Thoracic aorta (tissue), 2 donors: ENCODE measurements around the gene ANKFN1. TPM values are rescaled to one million over a fixed set of nuclear protein-coding genes. Genes with fewer than 3 reads are reported as not detected.

ENCODE experiments used
- ATAC-seq: fragments of 150-250 bp; one replicate; pipeline ENCODE4 v1.8.0; 2017; ENCODE audit warnings: low read depth; ENCODE audit not compliant: insufficient number of reproducible peaks, low FRiP score
- DNase-seq: peaks from one replicate; pipeline ENCODE4 v3.0.0-alpha.2; 2020; ENCODE audit warnings: low spot score
- H3K27ac ChIP-seq, 2 donors: fragments of 200-600 bp; sonication (generic); 1 replicate in 1 of 2; 2 replicates in 1 of 2; pipeline ENCODE4 v1.5.1; 2016; ENCODE audit warnings: mild to moderate bottlenecking in 2 of 2, moderate library complexity in 2 of 2
- H3K27me3 ChIP-seq: fragments of 200-600 bp; sonication (generic); replicated peaks from 2 replicates; pipeline ENCODE4 v1.6.0; 2016; ENCODE audit warnings: mild to moderate bottlenecking; ENCODE audit not compliant: insufficient read depth
- H3K36me3 ChIP-seq: fragments of 200-600 bp; sonication (generic); one replicate; pipeline ENCODE4 v1.5.1; 2016
- H3K4me1 ChIP-seq, 2 donors: fragments of 200-600 bp; sonication (generic); 1 replicate in 1 of 2; 2 replicates in 1 of 2; pipeline versions ENCODE4 v1.5.1 to v1.6.0; 2016; ENCODE audit warnings: low read depth in 2 of 2, mild to moderate bottlenecking in 1 of 2; ENCODE audit not compliant: control insufficient read depth in 1 of 2
- H3K4me3 ChIP-seq: fragments of 200-600 bp; sonication (generic); 2 replicates; pipeline ENCODE4 v1.5.1; 2016; ENCODE audit warnings: mild to moderate bottlenecking
- H3K9me3 ChIP-seq: fragments of 200-600 bp; sonication (generic); 2 replicates; pipeline ENCODE4 v1.5.1; 2016
- total RNA-seq, 2 donors: library from RNA; depleted of rRNA; stranded (reverse); fragments of >200 nt; gene quantifications; one replicate each; pipeline versions ENCODE4 v1.1.0 to v1.2.3, GENCODE V29; 2016
- TF ChIP-seq, protein P1 (sequence below): fragments of 200-600 bp; sonication (generic); IDR thresholded peaks from one replicate; pipeline ENCODE4 v1.5.1; 2019; ENCODE audit warnings: antibody characterized with exemption

ANKFN1 gene
- total RNA-seq, 2 donors from 2014 or later: 0.68 TPM; not detected in 1

DNA sequence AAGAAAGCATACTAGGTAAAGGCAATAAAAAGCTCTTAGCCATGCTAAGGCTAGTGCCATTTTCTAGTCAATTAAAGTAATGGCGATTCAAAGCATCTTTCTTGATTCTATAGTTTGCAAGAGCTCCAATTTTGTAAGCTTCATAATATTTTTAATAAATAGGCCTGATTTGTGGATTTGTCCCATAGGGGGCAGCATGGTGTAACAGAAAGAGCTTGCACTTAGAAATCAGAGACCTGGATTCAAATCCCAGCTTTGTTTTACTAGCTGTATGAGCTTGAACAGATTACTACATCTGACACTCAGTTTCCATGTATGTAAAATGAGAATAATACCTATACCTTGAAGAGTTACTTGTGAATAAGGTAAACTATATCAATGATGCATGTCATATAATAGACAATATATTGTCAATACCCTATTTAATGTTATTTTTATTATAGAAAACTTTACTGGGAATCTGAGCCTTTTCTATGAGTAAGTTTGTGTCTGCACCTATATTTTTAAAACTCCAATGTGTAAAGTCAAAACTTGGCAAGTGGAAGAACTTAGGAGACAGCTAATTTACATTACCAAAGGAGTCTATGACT, 346.6 kb downstream of the ANKFN1 start:
- H3K9me3 ChIP-seq: no peaks in the 10 kb centered on the region
- DNase-seq: no peak
- H3K4me1 ChIP-seq: no peaks in the 10 kb centered on the region
- ATAC-seq: no peak
- H3K4me3 ChIP-seq: no peak overlapping the region
- no peak overlapping the region for H3K27ac ChIP-seq
- no peaks in the 10 kb centered on the region for H3K27me3 ChIP-seq
- TF ChIP-seq, protein P1, sequence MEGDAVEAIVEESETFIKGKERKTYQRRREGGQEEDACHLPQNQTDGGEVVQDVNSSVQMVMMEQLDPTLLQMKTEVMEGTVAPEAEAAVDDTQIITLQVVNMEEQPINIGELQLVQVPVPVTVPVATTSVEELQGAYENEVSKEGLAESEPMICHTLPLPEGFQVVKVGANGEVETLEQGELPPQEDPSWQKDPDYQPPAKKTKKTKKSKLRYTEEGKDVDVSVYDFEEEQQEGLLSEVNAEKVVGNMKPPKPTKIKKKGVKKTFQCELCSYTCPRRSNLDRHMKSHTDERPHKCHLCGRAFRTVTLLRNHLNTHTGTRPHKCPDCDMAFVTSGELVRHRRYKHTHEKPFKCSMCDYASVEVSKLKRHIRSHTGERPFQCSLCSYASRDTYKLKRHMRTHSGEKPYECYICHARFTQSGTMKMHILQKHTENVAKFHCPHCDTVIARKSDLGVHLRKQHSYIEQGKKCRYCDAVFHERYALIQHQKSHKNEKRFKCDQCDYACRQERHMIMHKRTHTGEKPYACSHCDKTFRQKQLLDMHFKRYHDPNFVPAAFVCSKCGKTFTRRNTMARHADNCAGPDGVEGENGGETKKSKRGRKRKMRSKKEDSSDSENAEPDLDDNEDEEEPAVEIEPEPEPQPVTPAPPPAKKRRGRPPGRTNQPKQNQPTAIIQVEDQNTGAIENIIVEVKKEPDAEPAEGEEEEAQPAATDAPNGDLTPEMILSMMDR: no peak
- no peaks in the 10 kb centered on the region for H3K36me3 ChIP-seq

DNA sequence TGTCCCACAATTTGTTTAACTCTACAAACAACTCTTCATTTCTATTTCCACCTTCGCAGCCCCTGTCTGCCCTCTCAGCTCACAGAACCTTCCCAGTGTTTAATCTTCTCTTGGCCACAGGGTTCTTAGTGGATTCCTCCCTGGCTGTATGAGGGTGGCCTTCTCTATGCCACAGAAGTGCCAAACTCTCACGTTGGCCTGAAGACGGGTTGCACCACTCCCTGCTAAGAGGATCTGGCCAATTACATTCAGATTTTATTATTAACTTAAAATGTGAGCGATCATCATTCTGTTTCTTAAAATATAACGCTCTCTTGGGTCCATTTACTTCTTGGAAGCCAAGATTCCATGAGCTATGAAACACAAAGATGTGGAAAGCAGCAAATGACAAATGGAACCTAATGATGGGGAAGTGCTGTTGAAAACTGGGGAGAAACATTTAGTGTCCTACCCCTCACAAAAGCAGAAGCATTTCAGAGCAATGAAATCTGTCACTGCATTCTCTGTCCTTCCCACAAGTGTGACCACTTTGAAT, 348.9 kb downstream of the ANKFN1 start:
- no peaks in the 10 kb centered on the region for H3K27me3 ChIP-seq
- ATAC-seq: no peak
- no peak overlapping the region for H3K27ac ChIP-seq
- no peak for DNase-seq
- TF ChIP-seq, protein P1: no peak
- H3K9me3 ChIP-seq: no peaks in the 10 kb centered on the region
- H3K36me3 ChIP-seq: no peaks in the 10 kb centered on the region
- H3K4me3 ChIP-seq: no peak overlapping the region
- H3K4me1 ChIP-seq: no peaks in the 10 kb centered on the region

DNA sequence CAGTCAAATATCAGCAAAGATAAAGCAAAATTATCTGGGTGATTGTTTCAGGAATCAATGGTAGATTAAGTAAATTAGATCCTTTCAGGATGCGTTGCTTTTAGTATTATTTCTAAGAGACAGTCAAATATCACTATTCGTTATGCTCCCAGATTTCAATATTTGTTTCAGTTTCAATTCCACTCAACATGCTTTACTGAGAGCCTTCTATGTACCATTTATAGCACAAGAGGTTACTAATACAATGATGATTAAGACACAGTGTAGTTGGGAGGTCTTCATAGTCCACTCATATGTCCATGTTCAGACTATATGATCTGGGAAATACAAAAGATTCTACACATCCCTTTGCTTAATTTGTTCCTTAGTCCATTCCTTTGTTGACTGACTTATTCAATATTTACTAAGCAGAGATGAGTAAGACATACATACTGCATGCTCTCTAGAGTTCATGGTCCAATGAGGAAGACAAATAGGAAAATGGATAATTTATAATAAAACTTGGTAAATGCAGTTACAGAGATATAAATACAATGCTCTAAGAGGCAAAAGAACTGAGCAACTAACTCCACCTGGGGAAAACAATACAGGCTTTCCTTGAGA, 352.0 kb downstream of the ANKFN1 start:
- H3K4me1 ChIP-seq: no peaks in the 10 kb centered on the region
- no peaks in the 10 kb centered on the region for H3K36me3 ChIP-seq
- TF ChIP-seq, protein P1: no peak
- DNase-seq (no peak), ATAC-seq (no peak)
- no peaks in the 10 kb centered on the region for H3K9me3 ChIP-seq
- no peak overlapping the region for H3K27ac ChIP-seq
- H3K27me3 ChIP-seq: no peaks in the 10 kb centered on the region
- H3K4me3 ChIP-seq: no peak overlapping the region

DNA sequence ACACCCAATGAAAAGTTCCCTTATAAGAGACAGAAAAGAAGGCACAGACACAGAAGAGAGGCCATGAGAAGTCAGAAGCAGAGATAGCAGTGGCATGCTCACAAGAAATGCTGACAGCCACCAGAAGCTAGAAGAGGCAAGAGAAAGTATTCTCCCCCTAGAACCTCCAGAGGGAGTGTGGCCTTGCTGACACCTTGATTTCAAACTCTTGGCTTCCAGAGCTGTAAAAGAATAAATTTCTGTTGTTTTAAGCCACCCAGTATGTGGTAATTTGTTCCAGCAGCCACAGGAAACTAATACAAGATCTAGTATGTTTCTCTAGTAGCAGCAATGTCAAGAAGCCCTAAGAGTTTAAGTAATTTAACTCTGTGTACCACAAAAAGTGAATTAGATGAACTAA, 353.1 kb downstream of the ANKFN1 start:
- Histone ChIP-seq H3K4me3 (no peak overlapping the region), H3K27me3 (no peaks in the 10 kb centered on the region), H3K36me3 (no peaks in the 10 kb centered on the region), H3K4me1 (no peaks in the 10 kb centered on the region), H3K9me3 (no peaks in the 10 kb centered on the region), H3K27ac (no peak overlapping the region)
- ATAC-seq (no peak), DNase-seq (no peak)
- TF ChIP-seq, protein P1: no peak

DNA sequence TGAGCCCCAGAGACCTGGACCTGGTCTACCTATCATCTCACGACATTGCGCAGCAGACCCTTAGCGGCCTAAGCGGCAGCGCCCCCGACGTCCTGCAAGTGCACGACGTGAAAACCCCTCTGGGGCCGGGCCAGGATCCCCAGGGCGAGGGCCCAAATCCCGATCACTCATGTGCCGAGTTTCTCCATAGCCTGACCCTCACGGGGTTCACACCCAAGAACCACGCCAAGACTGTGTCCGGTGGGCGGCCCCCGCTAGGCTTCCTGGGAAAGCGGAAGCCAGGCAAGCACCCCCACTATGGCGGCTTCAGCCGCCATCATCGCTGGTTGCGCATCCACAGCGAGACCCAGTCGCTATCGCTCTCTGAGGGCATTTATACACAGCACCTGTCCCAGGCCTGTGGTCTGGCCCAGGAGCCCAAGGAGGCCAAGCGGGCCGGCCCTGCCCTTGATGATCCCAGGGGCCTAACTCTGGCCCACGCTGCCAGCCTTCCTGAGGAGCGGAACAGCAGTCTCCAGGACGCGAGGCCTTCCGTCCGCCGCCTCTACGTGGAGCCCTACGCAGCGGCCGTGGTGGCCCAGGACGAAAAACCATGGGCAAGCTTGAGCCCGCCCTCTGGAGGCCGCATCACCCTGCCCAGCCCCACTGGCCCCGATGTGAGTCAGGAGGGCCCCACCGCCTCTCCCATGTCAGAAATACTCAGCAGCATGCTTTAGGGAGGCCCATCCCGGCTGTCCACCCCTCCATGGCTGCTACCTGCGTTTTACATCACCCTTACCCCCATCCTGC, 357.5 kb downstream of the ANKFN1 start:
- Histone ChIP-seq H3K9me3 (no peaks in the 10 kb centered on the region), H3K4me3 (no peak overlapping the region), H3K36me3 (no peaks in the 10 kb centered on the region), H3K27ac (no peak overlapping the region), H3K4me1 (no peaks in the 10 kb centered on the region), H3K27me3 (no peaks in the 10 kb centered on the region)
- no peak for DNase-seq
- TF ChIP-seq, protein P1: no peak
- ATAC-seq: no peak
